Natural killer cell treated with Interleukin-12 subunit alpha and Interleukin-12 subunit beta and Interleukin-15 and Interleukin-18, amount 100 ng/mL, for 72 hours (primary cell): ENCODE measurements around the gene FBLIM1. TPM values are rescaled to one million over a fixed set of nuclear protein-coding genes. Genes with fewer than 3 reads are reported as not detected.

ENCODE experiments used
- ATAC-seq, 2 donors: fragments of 150-1000 bp; cut with Tn5 transposase in 1 of 2; sonication (Bioruptor Pico), chemical (Tn5 transposase) in 1 of 2; 2 replicates each; pipeline ENCODE4 v1.10.0; 2021
- DNase-seq: peaks from one replicate; pipeline ENCODE4 v3.0.0; 2022; ENCODE audit warnings: low spot score
- H3K27ac Mint-ChIP-seq, 2 donors: 1 replicate in 1 of 2; 2 replicates in 1 of 2; pipeline ENCODE4 v1.8.0; 2022; ENCODE audit warnings: mixed read lengths in 2 of 2, mild to moderate bottlenecking in 1 of 2, moderate library complexity in 1 of 2
- H3K27me3 Mint-ChIP-seq, 2 donors: 1 replicate in 1 of 2; 2 replicates in 1 of 2; pipeline ENCODE4 v1.8.0; 2022; ENCODE audit warnings: mixed read lengths in 2 of 2
- H3K36me3 Mint-ChIP-seq: one replicate; pipeline ENCODE4 v1.8.0; 2022; ENCODE audit warnings: mixed read lengths
- H3K4me1 Mint-ChIP-seq, 2 donors: 1 replicate in 1 of 2; 2 replicates in 1 of 2; pipeline ENCODE4 v1.8.0; 2022; ENCODE audit warnings: low read depth in 2 of 2, mixed read lengths in 2 of 2, mild to moderate bottlenecking in 1 of 2
- H3K4me3 Mint-ChIP-seq: one replicate; pipeline ENCODE4 v1.8.0; 2022; ENCODE audit warnings: mixed read lengths
- H3K9me3 Mint-ChIP-seq: 2 replicates; pipeline ENCODE4 v1.8.0; 2022; ENCODE audit warnings: mixed read lengths
- total RNA-seq, 2 donors: library from RNA; stranded (reverse); gene quantifications; one replicate each; pipeline ENCODE4 v1.2.3, GENCODE V29; 2022

FBLIM1 gene, protein sequence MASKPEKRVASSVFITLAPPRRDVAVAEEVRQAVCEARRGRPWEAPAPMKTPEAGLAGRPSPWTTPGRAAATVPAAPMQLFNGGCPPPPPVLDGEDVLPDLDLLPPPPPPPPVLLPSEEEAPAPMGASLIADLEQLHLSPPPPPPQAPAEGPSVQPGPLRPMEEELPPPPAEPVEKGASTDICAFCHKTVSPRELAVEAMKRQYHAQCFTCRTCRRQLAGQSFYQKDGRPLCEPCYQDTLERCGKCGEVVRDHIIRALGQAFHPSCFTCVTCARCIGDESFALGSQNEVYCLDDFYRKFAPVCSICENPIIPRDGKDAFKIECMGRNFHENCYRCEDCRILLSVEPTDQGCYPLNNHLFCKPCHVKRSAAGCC
- not detected for total RNA-seq

- Mint-ChIP-seq H3K4me3 (peak within 1 kb of the TSS; percentile 22), H3K36me3 (no peaks in the 10 kb centered on the region), H3K4me1 (peaks cover 0 to 6% of the 10 kb centered on the region in 2 donors), H3K27ac (no peak within 1 kb of the TSS), H3K9me3 (no peaks in the 10 kb centered on the region), H3K27me3 (peaks cover 36% of the 10 kb centered on the region in 2 donors)
- ATAC-seq = no peak
- no peak for DNase-seq
These were observed at the start of gene FBLIM1 for GRCh38 chr1:15758343-15758931. FBLIM1 (plus strand) TSS chr1:15758795; CDS start chr1:15764984, 6,189 bp downstream.

GRCh38 chr1:15709226-15709625, 49.4 kb upstream of the FBLIM1 start:
- DNase-seq = no peak
- H3K4me1 Mint-ChIP-seq = peaks cover 9 to 26% of the 10 kb centered on the region in 2 donors
- ATAC-seq = no peak
- H3K36me3 Mint-ChIP-seq = no peaks in the 10 kb centered on the region
- H3K27ac Mint-ChIP-seq = no peak overlapping the region
- H3K27me3 Mint-ChIP-seq = no peaks in the 10 kb centered on the region
- no peak overlapping the region for H3K4me3 Mint-ChIP-seq
- no peaks in the 10 kb centered on the region for H3K9me3 Mint-ChIP-seq

DNA sequence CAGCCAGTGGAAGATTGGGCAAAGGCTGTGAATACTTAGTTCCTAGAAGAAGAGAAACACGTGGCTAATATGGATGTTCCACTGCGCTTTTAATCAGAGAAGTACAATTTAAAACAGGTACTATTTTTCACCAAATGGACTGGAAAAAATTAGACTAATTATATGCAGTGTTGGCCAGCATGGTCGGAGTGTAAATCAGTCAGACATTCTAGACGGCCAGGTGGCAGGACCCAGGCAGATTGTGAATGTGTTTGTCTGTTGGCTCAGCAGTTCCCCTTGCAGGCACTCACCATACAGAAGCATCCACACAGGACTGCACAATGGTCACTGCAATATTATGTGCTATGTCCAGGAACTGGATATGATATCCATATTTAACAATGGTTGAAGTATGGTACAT, 46.4 kb upstream of the FBLIM1 start:
- no peaks in the 10 kb centered on the region for H3K27me3 Mint-ChIP-seq
- no peaks in the 10 kb centered on the region for H3K36me3 Mint-ChIP-seq
- DNase-seq (no peak), ATAC-seq (peak in 1 of 2 donors; percentile 60)
- peak overlapping the region in 1 of 2 donors; percentile 9 for H3K27ac Mint-ChIP-seq
- no peaks in the 10 kb centered on the region for H3K9me3 Mint-ChIP-seq
- H3K4me1 Mint-ChIP-seq = peaks cover 5 to 19% of the 10 kb centered on the region in 2 donors
- no peak overlapping the region for H3K4me3 Mint-ChIP-seq

- H3K36me3 Mint-ChIP-seq = no peaks in the 10 kb centered on the region
- H3K27me3 Mint-ChIP-seq = no peaks in the 10 kb centered on the region
- no peaks in the 10 kb centered on the region for H3K9me3 Mint-ChIP-seq
- H3K27ac Mint-ChIP-seq = no peak overlapping the region
- peaks cover 5 to 17% of the 10 kb centered on the region in 2 donors for H3K4me1 Mint-ChIP-seq
- ATAC-seq (no peak), DNase-seq (no peak)
- H3K4me3 Mint-ChIP-seq = no peak overlapping the region
These were observed 44.0 kb upstream of the FBLIM1 start for GRCh38 chr1:15714406-15715136.

DNA sequence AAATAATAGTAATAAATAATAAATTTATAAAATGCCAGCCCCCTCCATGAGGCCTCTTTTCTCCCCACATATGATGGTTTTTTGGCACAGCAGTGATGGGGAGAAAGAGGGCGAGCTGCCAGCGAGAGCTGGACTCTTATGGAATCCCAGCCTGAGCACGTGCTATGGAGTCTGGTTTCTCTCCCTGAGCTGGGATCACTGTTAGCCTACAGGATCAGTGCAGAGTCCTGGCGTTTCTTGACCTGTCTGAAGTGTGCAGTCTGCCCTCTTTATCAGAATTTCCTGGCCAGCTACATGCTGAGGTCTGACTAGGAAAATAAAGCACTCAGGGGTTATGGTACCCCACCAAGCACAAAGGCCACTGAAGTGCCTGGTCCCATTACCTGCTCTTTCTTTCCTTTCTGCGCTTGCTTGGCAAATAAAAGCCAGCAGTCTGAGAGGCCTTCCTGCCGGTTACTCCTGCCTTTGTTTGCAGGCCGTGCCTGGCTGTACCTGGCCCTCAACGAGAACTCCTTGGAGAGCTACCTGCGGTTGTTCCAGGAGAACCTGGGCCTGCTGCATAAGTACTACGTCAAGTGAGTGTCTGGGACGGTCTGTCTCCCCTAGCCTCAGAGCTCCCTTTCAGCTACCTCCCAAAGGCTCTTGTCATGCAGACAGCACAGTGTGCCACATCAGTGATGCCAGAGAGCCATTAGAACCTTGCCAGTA, 41.0 kb upstream of the FBLIM1 start:
- H3K4me1 Mint-ChIP-seq = peaks cover 0 to 6% of the 10 kb centered on the region in 2 donors
- ATAC-seq = no peak
- DNase-seq = no peak

GRCh38 chr1:15718199-15718601, 40.4 kb upstream of the FBLIM1 start:
- no peaks in the 10 kb centered on the region for H3K9me3 Mint-ChIP-seq
- no peaks in the 10 kb centered on the region for H3K36me3 Mint-ChIP-seq
- no peak for ATAC-seq
- H3K4me1 Mint-ChIP-seq = peaks cover 0 to 4% of the 10 kb centered on the region in 2 donors
- H3K27ac Mint-ChIP-seq = no peak overlapping the region
- H3K27me3 Mint-ChIP-seq = no peaks in the 10 kb centered on the region
- H3K4me3 Mint-ChIP-seq = no peak overlapping the region
- DNase-seq = no peak

More for the DNA sequence above, 41.0 kb upstream of the FBLIM1 start:
- no peak overlapping the region for H3K27ac Mint-ChIP-seq
- H3K4me3 Mint-ChIP-seq = no peak overlapping the region
- H3K36me3 Mint-ChIP-seq = no peaks in the 10 kb centered on the region
- no peaks in the 10 kb centered on the region for H3K9me3 Mint-ChIP-seq
- H3K27me3 Mint-ChIP-seq = no peaks in the 10 kb centered on the region

GRCh38 chr1:15719381-15720120, 39.0 kb upstream of the FBLIM1 start:
- Mint-ChIP-seq H3K27ac (no peak overlapping the region), H3K36me3 (no peaks in the 10 kb centered on the region), H3K9me3 (no peaks in the 10 kb centered on the region), H3K4me3 (no peak overlapping the region), H3K27me3 (no peaks in the 10 kb centered on the region), H3K4me1 (no peaks in the 10 kb centered on the region)
- ATAC-seq (no peak), DNase-seq (no peak)

- H3K27ac Mint-ChIP-seq = no peak overlapping the region
- no peaks in the 10 kb centered on the region for H3K9me3 Mint-ChIP-seq
- DNase-seq = no peak
- H3K4me3 Mint-ChIP-seq = no peak overlapping the region
- H3K27me3 Mint-ChIP-seq = no peaks in the 10 kb centered on the region
- H3K4me1 Mint-ChIP-seq = no peaks in the 10 kb centered on the region
- ATAC-seq = no peak
- no peaks in the 10 kb centered on the region for H3K36me3 Mint-ChIP-seq
These were observed 37.7 kb upstream of the FBLIM1 start for GRCh38 chr1:15720861-15721260.

GRCh38 chr1:15722411-15722810, 36.2 kb upstream of the FBLIM1 start:
- no peaks in the 10 kb centered on the region for H3K4me1 Mint-ChIP-seq
- H3K36me3 Mint-ChIP-seq = no peaks in the 10 kb centered on the region
- no peaks in the 10 kb centered on the region for H3K9me3 Mint-ChIP-seq
- ATAC-seq (no peak), DNase-seq (no peak)
- H3K4me3 Mint-ChIP-seq = no peak overlapping the region
- no peak overlapping the region for H3K27ac Mint-ChIP-seq
- no peaks in the 10 kb centered on the region for H3K27me3 Mint-ChIP-seq

DNA sequence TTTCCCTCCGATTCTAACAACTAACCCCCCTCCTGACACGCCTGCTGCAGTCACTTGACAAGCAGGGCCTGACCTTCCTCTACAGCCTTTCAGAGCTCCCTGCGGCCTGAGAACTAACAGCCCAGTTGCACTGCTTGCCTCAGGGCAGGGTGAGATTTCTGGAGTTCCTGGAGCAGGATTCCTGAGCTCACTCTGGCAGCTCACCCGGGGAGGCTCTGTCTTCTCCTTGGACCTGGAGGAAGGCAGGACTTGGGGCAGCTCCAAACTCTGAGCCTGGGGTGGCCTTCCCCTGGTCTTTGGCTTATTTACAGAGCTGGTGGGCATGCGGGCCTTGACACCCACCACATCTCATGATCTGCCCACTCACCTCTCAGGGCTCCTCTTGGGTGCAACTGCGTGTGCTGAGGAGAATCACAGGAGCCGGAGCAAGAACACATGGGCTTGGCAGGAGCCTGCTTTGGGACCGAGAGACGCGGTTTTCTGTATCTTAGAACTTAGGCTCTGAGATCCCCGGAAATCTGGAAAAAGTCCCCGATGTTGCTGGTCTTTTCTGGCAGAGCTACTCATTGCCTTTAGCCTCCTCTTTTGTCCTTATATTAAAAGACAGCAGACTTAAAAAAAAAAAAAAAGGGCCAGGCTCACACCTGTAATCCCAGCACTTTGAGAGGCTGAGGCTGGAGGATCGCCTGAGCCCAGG, 35.6 kb upstream of the FBLIM1 start:
- Mint-ChIP-seq H3K4me1 (no peaks in the 10 kb centered on the region), H3K36me3 (no peaks in the 10 kb centered on the region), H3K4me3 (no peak overlapping the region), H3K27me3 (no peaks in the 10 kb centered on the region), H3K9me3 (no peaks in the 10 kb centered on the region), H3K27ac (no peak overlapping the region)
- no peak for ATAC-seq
- DNase-seq = no peak

GRCh38 chr1:15723631-15724246, 34.9 kb upstream of the FBLIM1 start:
- no peak for ATAC-seq
- no peak for DNase-seq
- H3K27ac Mint-ChIP-seq = no peak overlapping the region
- H3K9me3 Mint-ChIP-seq = no peaks in the 10 kb centered on the region
- no peaks in the 10 kb centered on the region for H3K27me3 Mint-ChIP-seq
- H3K36me3 Mint-ChIP-seq = no peaks in the 10 kb centered on the region
- no peaks in the 10 kb centered on the region for H3K4me1 Mint-ChIP-seq
- no peak overlapping the region for H3K4me3 Mint-ChIP-seq
